Gastrocnemius medialis (tissue), 4 donors: ENCODE measurements around the gene HM13. TPM values are rescaled to one million over a fixed set of nuclear protein-coding genes. Genes with fewer than 3 reads are reported as not detected.
"Not testable (repeated sequence)": the region's sequence is repeated elsewhere in the genome, so short reads cannot be mapped to it uniquely, and the experiment has no call there.

Experiments
- ATAC-seq, 2 donors: fragments of 150-250 bp; one replicate each; pipeline ENCODE4 v1.9.1; 2016
- DNase-seq, 2 donors: peaks; one replicate each; pipeline ENCODE4 v3.0.0-alpha.2; 2019
- H3K27ac ChIP-seq, 4 donors: fragments of 200-600 bp; sonication (generic); 1 replicate in 1 of 4; 2 replicates in 3 of 4; pipeline ENCODE4 v1.5.1; 2016 to 2018; ENCODE audit warnings: mild to moderate bottlenecking in 2 of 4, moderate library complexity in 1 of 4
- H3K27me3 ChIP-seq, 3 donors: fragments of 200-600 bp; sonication (generic) in 2 of 3; 1 replicate in 1 of 3; 2 replicates in 2 of 3; pipeline versions ENCODE4 v1.5.1 to v1.6.0; 2016 to 2019; ENCODE audit warnings: mild to moderate bottlenecking in 1 of 3, moderate library complexity in 1 of 3
- H3K36me3 ChIP-seq, 2 donors: fragments of 200-600 bp; sonication (generic) in 1 of 2; one replicate each; pipeline ENCODE4 v1.5.1; 2017 to 2018
- H3K4me1 ChIP-seq, 2 donors: fragments of 200-600 bp; sonication (generic) in 1 of 2; one replicate each; pipeline ENCODE4 v1.5.1; 2016 to 2017; ENCODE audit warnings: mild to moderate bottlenecking in 2 of 2
- H3K4me3 ChIP-seq, 4 donors: fragments of 200-600 bp; sonication (generic) in 3 of 4; 1 replicate in 1 of 4; 2 replicates in 3 of 4; pipeline ENCODE4 v1.5.1; 2016 to 2019; ENCODE audit warnings: mild to moderate bottlenecking in 2 of 4
- H3K9me3 ChIP-seq, 3 donors: fragments of 200-600 bp; sonication (generic) in 2 of 3; 1 replicate in 1 of 3; 2 replicates in 2 of 3; pipeline ENCODE4 v1.5.1; 2016 to 2019
- CTCF ChIP-seq, 5 experiments: fragments of 450-650 bp in 3 of 5; fragments of 200-600 bp in 2 of 5; sonication (generic) in 2 of 5; IDR thresholded peaks in 4 of 5; conservative IDR thresholded peaks in 1 of 5; 1 replicate in 4 of 5; 2 replicates in 1 of 5; pipeline ENCODE4 v1.5.1; 2016 to 2019; ENCODE audit warnings: antibody characterized with exemption in 5 of 5, mild to moderate bottlenecking in 3 of 5, moderate library complexity in 3 of 5
- POLR2A ChIP-seq, 2 donors: fragments of 450-650 bp; IDR thresholded peaks; one replicate each; pipeline ENCODE4 v1.6.1; 2017; ENCODE audit warnings: antibody characterized with exemption in 2 of 2, mild to moderate bottlenecking in 2 of 2, moderate library complexity in 2 of 2
- in situ Hi-C, 4 donors: fragments of 200-750 bp; cut with MboI; loops; one replicate each; pipeline versions ENCODE4 v1.15.0 to v1.8.0; 2017; ENCODE audit warnings: low sequenced_read_pairs in 4 of 4
- intact Hi-C: fragments of 100-400 bp; cut with DNase I; formaldehyde crosslinking; loops from one replicate; pipeline ENCODE4 v1.15.1; 2023; ENCODE audit warnings: low total_unique reads
- total RNA-seq, 4 donors: library from RNA; depleted of rRNA; stranded (reverse); fragments of >200 nt; gene quantifications; one replicate each; pipeline versions ENCODE4 v1.1.0 to v1.2.3, GENCODE V29; 2016

HM13 gene
- total RNA-seq, 4 donors from 2014 or later, result 22.7 to 31.0 (median 26.4) TPM

- no peaks in the 10 kb centered on the region for H3K4me1 ChIP-seq
- no peaks in the 10 kb centered on the region for H3K27me3 ChIP-seq
- ATAC-seq (no peak), DNase-seq (no peak)
- in situ Hi-C loops (loop anchor here in 1 of 4 donors (25.0 kb wide), 1 partner anchor 574 kb away; the partner anchor contains the start of gene TM9SF4), intact Hi-C loops (no loop called here)
- H3K27ac ChIP-seq, result no peak overlapping the region
- no peak for TF ChIP-seq CTCF (IDR thresholded peaks at IDR 0.05 in 4 of 5, conservative IDR thresholded peaks at IDR 0.05 in 1 of 5)
- no peak for TF ChIP-seq POLR2A (IDR thresholded peaks at IDR 0.05)
- peaks cover 6 to 69% of the 10 kb centered on the region in 2 donors for H3K36me3 ChIP-seq
- no peaks in the 10 kb centered on the region for H3K9me3 ChIP-seq
- H3K4me3 ChIP-seq, result no peak overlapping the region
Measured at GRCh38 chr20:31537890-31538289, 23.6 kb downstream of the HM13 start.

- DNase-seq, result no peak
- Histone ChIP-seq H3K4me3 (no peak overlapping the region), H3K27me3 (no peaks in the 10 kb centered on the region), H3K36me3 (peaks cover 6 to 66% of the 10 kb centered on the region in 2 donors), H3K4me1 (no peaks in the 10 kb centered on the region), H3K9me3 (no peaks in the 10 kb centered on the region), H3K27ac (no peak overlapping the region)
- ATAC-seq, result no peak
- TF ChIP-seq CTCF (IDR thresholded peaks at IDR 0.05 in 4 of 5, conservative IDR thresholded peaks at IDR 0.05 in 1 of 5) (no peak), POLR2A (IDR thresholded peaks at IDR 0.05) (no peak)
- intact Hi-C loops, result no loop called here
- in situ Hi-C loops, result loop anchor here in 1 of 4 donors (25.0 kb wide), 1 partner anchor 574 kb away; the partner anchor contains the start of gene TM9SF4
Measured at GRCh38 chr20:31538326-31538725, 24.1 kb downstream of the HM13 start.

- H3K27ac ChIP-seq, H3K9me3 ChIP-seq, DNase-seq, H3K27me3 ChIP-seq, H3K4me1 ChIP-seq, ATAC-seq, H3K4me3 ChIP-seq, intact Hi-C loops: not testable (repeated sequence)
- H3K36me3 ChIP-seq, result peaks cover 6 to 57% of the 10 kb centered on the region in 2 donors
- in situ Hi-C loops, result loop anchor here in 1 of 4 donors (25.0 kb wide), 1 partner anchor 573 kb away; the partner anchor contains the start of gene TM9SF4
Measured at GRCh38 chr20:31539636-31540035, 25.4 kb downstream of the HM13 start.

GRCh38 chr20:31540406-31540805, 26.2 kb downstream of the HM13 start:
- Histone ChIP-seq H3K27ac (no peak overlapping the region), H3K4me1 (no peaks in the 10 kb centered on the region), H3K4me3 (no peak overlapping the region), H3K36me3 (peaks cover 6 to 50% of the 10 kb centered on the region in 2 donors), H3K9me3 (no peaks in the 10 kb centered on the region), H3K27me3 (no peaks in the 10 kb centered on the region)
- DNase-seq (no peak), ATAC-seq (no peak)
- in situ Hi-C loops, result loop anchor here in 1 of 4 donors (25.0 kb wide), 1 partner anchor 572 kb away; the partner anchor contains the start of gene TM9SF4
- intact Hi-C loops, result no loop called here
- TF ChIP-seq CTCF (IDR thresholded peaks at IDR 0.05 in 4 of 5, conservative IDR thresholded peaks at IDR 0.05 in 1 of 5), result no peak
- TF ChIP-seq POLR2A (IDR thresholded peaks at IDR 0.05), result no peak

- H3K36me3 ChIP-seq, result peaks cover 6 to 32% of the 10 kb centered on the region in 2 donors
- intact Hi-C loops, result no loop called here
- DNase-seq (no peak), ATAC-seq (no peak)
- H3K27ac ChIP-seq, result no peak overlapping the region
- in situ Hi-C loops, result loop anchor here in 1 of 4 donors (25.0 kb wide), 1 partner anchor 570 kb away; the partner anchor contains the start of gene TM9SF4
- TF ChIP-seq CTCF (IDR thresholded peaks at IDR 0.05 in 4 of 5, conservative IDR thresholded peaks at IDR 0.05 in 1 of 5) (no peak), POLR2A (IDR thresholded peaks at IDR 0.05) (no peak)
- H3K4me1 ChIP-seq, result no peaks in the 10 kb centered on the region
- no peaks in the 10 kb centered on the region for H3K27me3 ChIP-seq
- no peaks in the 10 kb centered on the region for H3K9me3 ChIP-seq
- H3K4me3 ChIP-seq, result no peak overlapping the region
Measured at GRCh38 chr20:31542201-31542842, 28.1 kb downstream of the HM13 start.
